Measurements from ENCODE around the gene MAPK11. TPM values are rescaled to one million over a fixed set of nuclear protein-coding genes. Genes with fewer than 3 reads are reported as not detected.

The MAPK11 gene
- polyA plus RNA-seq, 1 donor (not counting 4 experiments of a cell fraction or from before 2014, with no cell fraction given): 4.6 TPM

- H3K9me1 ChIP-seq (ENCODE audit: control insufficient read depth, extremely low read depth, insufficient read depth, low read length): peaks cover 5% of the 10 kb centered on the region
- no peak for TF ChIP-seq CTCF (optimal IDR thresholded peaks at IDR 0.05 in 1 of 3, IDR thresholded peaks at IDR 0.05 in 1 of 3, conservative IDR thresholded peaks at IDR 0.05 in 1 of 3; ENCODE audit: extremely low read depth in 1 of 3, insufficient read depth in 2 of 3, low read length in 3 of 3)
- TF ChIP-seq EZH2 (IDR thresholded peaks at IDR 0.05; ENCODE audit: low read length): no peak
- H3K27me3 ChIP-seq (ENCODE audit: control insufficient read depth, extremely low read depth, insufficient read depth, low read length): peaks cover 4% of the 10 kb centered on the region
- no peaks in the 10 kb centered on the region for H3K9me3 ChIP-seq (ENCODE audit: control insufficient read depth, low read depth, low read length)
- H3K27ac ChIP-seq (ENCODE audit: control insufficient read depth, insufficient read depth, low read length): peak overlapping the region; percentile 86
- peak overlapping the region; percentile 83 for H3K9ac ChIP-seq (ENCODE audit: control insufficient read depth, extremely low read depth, insufficient read depth, low read length)
- H3K4me1 ChIP-seq (ENCODE audit: control insufficient read depth, extremely low read depth, insufficient read depth, low read length): peaks cover 52% of the 10 kb centered on the region
- FAIRE-seq (no peak), DNase-seq (ENCODE audit: low read depth, low spot score) (no peak)
- peaks cover 0 to 2% of the 10 kb centered on the region in 2 experiments for H3K36me3 ChIP-seq (ENCODE audit: control insufficient read depth in 2 of 2, extremely low read depth in 1 of 2, insufficient read depth in 2 of 2, low read length in 2 of 2)
- H4K20me1 ChIP-seq (ENCODE audit: control insufficient read depth, extremely low read depth, insufficient read depth, low read length): peaks cover 7% of the 10 kb centered on the region
- dilution Hi-C loops (cut with MboI; ENCODE audit: extremely low pct_ligation_motif_present, low sequenced_read_pairs): no loop called here
- H2AFZ ChIP-seq (ENCODE audit: control insufficient read depth, low read length): no peak overlapping the region
- H3K4me3 ChIP-seq (ENCODE audit: control insufficient read depth in 2 of 3, extremely low read depth in 1 of 3, insufficient read depth in 2 of 3, low read depth in 1 of 3, low read length in 3 of 3): peak overlapping the region; percentile 34 to 94 (median 65)
- peak overlapping the region; percentile 95 for H3K4me2 ChIP-seq (ENCODE audit: control insufficient read depth, extremely low read depth, insufficient read depth, low read depth, low read length)
- H3K79me2 ChIP-seq (ENCODE audit: control insufficient read depth, insufficient read depth, low read length): peaks cover 57% of the 10 kb centered on the region
These were observed 35.3 kb upstream of the MAPK11 start for GRCh38 chr22:50305393-50305922.

GRCh38 chr22:50304528-50305392 is 34.6 kb upstream of the MAPK11 start:
- H3K9me3 ChIP-seq (ENCODE audit: control insufficient read depth, low read depth, low read length): no peaks in the 10 kb centered on the region
- dilution Hi-C loops (cut with MboI; ENCODE audit: extremely low pct_ligation_motif_present, low sequenced_read_pairs): no loop called here
- H2AFZ ChIP-seq (ENCODE audit: control insufficient read depth, low read length): no peak overlapping the region
- peak overlapping the region; percentile 83 for H3K9ac ChIP-seq (ENCODE audit: control insufficient read depth, extremely low read depth, insufficient read depth, low read length)
- H3K4me2 ChIP-seq (ENCODE audit: control insufficient read depth, extremely low read depth, insufficient read depth, low read depth, low read length): peak overlapping the region; percentile 95
- no peak for DNase-seq (ENCODE audit: low read depth, low spot score)
- H3K4me3 ChIP-seq (ENCODE audit: control insufficient read depth in 2 of 3, extremely low read depth in 1 of 3, insufficient read depth in 2 of 3, low read depth in 1 of 3, low read length in 3 of 3): peak overlapping the region; percentile 9 to 65 (median 61)
- H3K27ac ChIP-seq (ENCODE audit: control insufficient read depth, insufficient read depth, low read length): peak overlapping the region; percentile 86
- peaks cover 7% of the 10 kb centered on the region for H4K20me1 ChIP-seq (ENCODE audit: control insufficient read depth, extremely low read depth, insufficient read depth, low read length)
- H3K79me2 ChIP-seq (ENCODE audit: control insufficient read depth, insufficient read depth, low read length): peaks cover 64% of the 10 kb centered on the region
- peaks cover under 1% of the 10 kb centered on the region for H3K27me3 ChIP-seq (ENCODE audit: control insufficient read depth, extremely low read depth, insufficient read depth, low read length)
- peaks cover 5% of the 10 kb centered on the region for H3K9me1 ChIP-seq (ENCODE audit: control insufficient read depth, extremely low read depth, insufficient read depth, low read length)
- H3K36me3 ChIP-seq (ENCODE audit: control insufficient read depth in 2 of 2, extremely low read depth in 1 of 2, insufficient read depth in 2 of 2, low read length in 2 of 2): peaks cover 0 to 2% of the 10 kb centered on the region in 2 experiments
- FAIRE-seq: peak; percentile 20
- TF ChIP-seq CTCF (optimal IDR thresholded peaks at IDR 0.05 in 1 of 3, IDR thresholded peaks at IDR 0.05 in 1 of 3, conservative IDR thresholded peaks at IDR 0.05 in 1 of 3; ENCODE audit: extremely low read depth in 1 of 3, insufficient read depth in 2 of 3, low read length in 3 of 3): no peak
- TF ChIP-seq EZH2 (IDR thresholded peaks at IDR 0.05; ENCODE audit: low read length): no peak
- H3K4me1 ChIP-seq (ENCODE audit: control insufficient read depth, extremely low read depth, insufficient read depth, low read length): peaks cover 56% of the 10 kb centered on the region

Measured in keratinocyte (primary cell).